OCI-LY1 (cell line): ENCODE measurements around the gene SLC22A23.
"Not testable (repeated sequence)": the region's sequence is repeated elsewhere in the genome, so short reads cannot be mapped to it uniquely, and the experiment has no call there.

Source experiments
- H2AFZ ChIP-seq: fragments of 200-600 bp; sonication (generic), shearing (Covaris generic); 2 replicates; pipeline ENCODE4 v1.6.0; 2014; ENCODE audit warnings: antibody characterized with exemption, mild to moderate bottlenecking, low read length
- H3F3A ChIP-seq: fragments of 200-600 bp; sonication (generic), shearing (Covaris generic); 2 replicates; pipeline ENCODE4 v1.6.0; 2014; ENCODE audit warnings: mild to moderate bottlenecking, antibody characterized with exemption, low read length, moderate library complexity; ENCODE audit not compliant: insufficient read depth
- H3K27ac ChIP-seq: fragments of 200-600 bp; sonication (generic); 2 replicates; pipeline ENCODE4 v1.5.1; 2014; ENCODE audit warnings: low read length, mixed run types, mild to moderate bottlenecking, low read depth; ENCODE audit not compliant: poor library complexity, severe bottlenecking
- H3K27me3 ChIP-seq: fragments of 200-600 bp; sonication (generic); 2 replicates; pipeline ENCODE4 v1.6.0; 2014; ENCODE audit warnings: antibody characterized with exemption, mild to moderate bottlenecking, low read length, moderate library complexity; ENCODE audit not compliant: insufficient read depth
- H3K36me3 ChIP-seq: fragments of 200-600 bp; sonication (generic); 2 replicates; pipeline ENCODE4 v1.6.1; 2014; ENCODE audit warnings: mild to moderate bottlenecking, antibody characterized with exemption, low read length, moderate library complexity, mixed read lengths; ENCODE audit not compliant: insufficient read depth
- H3K4me1 ChIP-seq: fragments of 200-600 bp; sonication (generic); 2 replicates; pipeline ENCODE4 v1.5.1; 2014; ENCODE audit warnings: mild to moderate bottlenecking, low read length, moderate library complexity; ENCODE audit not compliant: insufficient read depth, severe bottlenecking
- H3K4me2 ChIP-seq: fragments of 200-600 bp; sonication (generic), shearing (Covaris generic); 2 replicates; pipeline ENCODE4 v1.6.1; 2014; ENCODE audit warnings: low read length
- H3K4me3 ChIP-seq: fragments of 200-600 bp; sonication (generic); 2 replicates; pipeline ENCODE4 v1.5.1; 2014; ENCODE audit warnings: low read length, low read depth, mild to moderate bottlenecking, mixed read lengths; ENCODE audit not compliant: poor library complexity, severe bottlenecking
- H3K79me2 ChIP-seq: fragments of 200-600 bp; shearing (Covaris generic); 2 replicates; pipeline ENCODE4 v1.6.1; 2016; ENCODE audit warnings: mixed run types, low read length, mixed read lengths; ENCODE audit not compliant: insufficient read depth
- H3K9ac ChIP-seq: fragments of 200-600 bp; sonication (generic), shearing (Covaris generic); 2 replicates; pipeline ENCODE4 v1.6.1; 2014; ENCODE audit warnings: mild to moderate bottlenecking, low read length, mixed read lengths
- H3K9me2 ChIP-seq: fragments of 200-600 bp; sonication (generic), shearing (Covaris generic); 2 replicates; pipeline ENCODE4 v1.6.1; 2014; ENCODE audit warnings: low read depth, mild to moderate bottlenecking, low read length, mixed read lengths
- H3K9me3 ChIP-seq: fragments of 200-600 bp; shearing (Covaris generic); 2 replicates; pipeline ENCODE4 v1.6.1; 2014; ENCODE audit warnings: low read length, mixed read lengths
- H4K20me1 ChIP-seq: fragments of 200-600 bp; sonication (generic), shearing (Covaris generic); 2 replicates; pipeline ENCODE4 v1.6.0; 2016; ENCODE audit warnings: mild to moderate bottlenecking, low read length; ENCODE audit not compliant: insufficient read depth
- EZH2 ChIP-seq: fragments of 200-600 bp; sonication (generic), shearing (Covaris generic); IDR thresholded peaks from 2 replicates; pipeline ENCODE4 v1.8.0; 2017; ENCODE audit warnings: borderline replicate concordance, mixed run types, mild to moderate bottlenecking, antibody characterized with exemption, low read length, moderate library complexity, mixed read lengths
- TF ChIP-seq, protein P1 (sequence below): fragments of 200-600 bp; sonication (generic), shearing (Covaris generic); IDR thresholded peaks from 2 replicates; pipeline ENCODE4 v1.5.1; 2017; ENCODE audit warnings: mild to moderate bottlenecking, antibody characterized with exemption, low read length, moderate library complexity, mixed read lengths

Gene SLC22A23

GRCh38 chr6:3245216-3245615 is 211.6 kb downstream of the SLC22A23 start:
- Histone ChIP-seq H3K36me3 (no peaks in the 10 kb centered on the region), H3K27ac (no peak overlapping the region), H3K4me3 (no peak overlapping the region), H3K9me3 (no peaks in the 10 kb centered on the region), H3K4me1 (no peaks in the 10 kb centered on the region), H3K9ac (no peak overlapping the region), H4K20me1 (no peaks in the 10 kb centered on the region), H2AFZ (no peak overlapping the region), H3F3A (no peaks in the 10 kb centered on the region), H3K9me2 (no peaks in the 10 kb centered on the region), H3K4me2 (no peak overlapping the region), H3K79me2 (no peaks in the 10 kb centered on the region), H3K27me3 (peaks cover 15% of the 10 kb centered on the region)
- TF ChIP-seq, protein P1, sequence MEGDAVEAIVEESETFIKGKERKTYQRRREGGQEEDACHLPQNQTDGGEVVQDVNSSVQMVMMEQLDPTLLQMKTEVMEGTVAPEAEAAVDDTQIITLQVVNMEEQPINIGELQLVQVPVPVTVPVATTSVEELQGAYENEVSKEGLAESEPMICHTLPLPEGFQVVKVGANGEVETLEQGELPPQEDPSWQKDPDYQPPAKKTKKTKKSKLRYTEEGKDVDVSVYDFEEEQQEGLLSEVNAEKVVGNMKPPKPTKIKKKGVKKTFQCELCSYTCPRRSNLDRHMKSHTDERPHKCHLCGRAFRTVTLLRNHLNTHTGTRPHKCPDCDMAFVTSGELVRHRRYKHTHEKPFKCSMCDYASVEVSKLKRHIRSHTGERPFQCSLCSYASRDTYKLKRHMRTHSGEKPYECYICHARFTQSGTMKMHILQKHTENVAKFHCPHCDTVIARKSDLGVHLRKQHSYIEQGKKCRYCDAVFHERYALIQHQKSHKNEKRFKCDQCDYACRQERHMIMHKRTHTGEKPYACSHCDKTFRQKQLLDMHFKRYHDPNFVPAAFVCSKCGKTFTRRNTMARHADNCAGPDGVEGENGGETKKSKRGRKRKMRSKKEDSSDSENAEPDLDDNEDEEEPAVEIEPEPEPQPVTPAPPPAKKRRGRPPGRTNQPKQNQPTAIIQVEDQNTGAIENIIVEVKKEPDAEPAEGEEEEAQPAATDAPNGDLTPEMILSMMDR, result no peak
- TF ChIP-seq EZH2, result no peak

DNA sequence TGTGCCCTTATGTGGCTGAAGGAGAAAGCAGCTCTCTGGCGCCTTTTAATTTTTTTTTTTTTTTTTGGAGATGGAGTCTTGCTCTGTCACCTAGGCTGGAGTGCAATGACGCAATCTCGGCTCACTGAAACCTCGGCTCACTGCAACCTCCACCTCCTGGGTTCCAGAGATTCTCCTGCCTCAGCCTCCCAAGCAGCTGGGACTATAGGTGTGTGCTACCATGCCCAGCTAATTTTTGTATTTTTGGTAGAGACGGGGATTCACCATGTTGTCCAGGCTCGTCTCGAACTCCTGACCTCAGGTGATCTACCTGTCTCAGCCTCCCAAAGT is 212.1 kb downstream of the SLC22A23 start:
- not testable (repeated sequence) for H3K4me2 ChIP-seq, H3K27ac ChIP-seq

DNA sequence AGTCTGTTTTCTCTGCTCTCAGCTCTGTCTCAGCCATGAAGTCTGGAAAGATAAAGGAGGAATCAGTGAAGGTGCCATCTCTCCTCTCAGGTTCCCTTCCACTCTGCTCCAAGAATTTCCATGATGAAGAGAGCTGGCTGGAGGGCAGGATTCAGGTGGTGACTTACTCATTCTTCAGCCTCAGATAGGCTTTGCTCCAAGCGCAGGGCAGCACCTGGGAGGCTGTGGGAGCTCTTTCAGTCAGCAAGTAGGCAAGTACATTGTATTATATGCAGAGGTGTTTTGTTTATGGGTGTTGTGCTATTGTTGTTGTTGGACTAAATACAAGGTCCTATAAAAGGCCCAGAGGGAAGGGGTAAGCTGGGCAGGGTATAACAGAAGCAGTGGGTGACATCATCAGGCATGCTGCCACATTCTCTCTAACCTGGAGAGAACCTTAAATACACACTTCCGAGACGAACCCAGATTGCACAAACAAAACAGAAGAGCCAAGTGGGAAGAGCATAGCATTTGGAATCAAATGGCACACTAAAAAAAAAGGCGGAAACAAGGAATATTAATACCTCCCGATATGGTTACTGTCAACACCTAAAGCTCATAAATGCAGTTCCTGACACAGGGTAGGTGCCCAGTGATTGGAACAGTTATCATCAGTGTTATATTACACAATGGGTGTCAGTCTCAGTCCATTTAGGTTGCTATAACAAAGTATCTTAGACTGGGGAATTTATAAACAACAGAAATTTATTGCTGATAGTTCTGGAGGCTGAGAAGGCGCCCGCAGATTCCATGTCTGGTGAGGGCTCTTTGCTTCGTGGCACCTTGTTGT is 212.6 kb downstream of the SLC22A23 start:
- Histone ChIP-seq H3K9me3 (no peaks in the 10 kb centered on the region), H3K4me3 (no peak overlapping the region), H3K9me2 (no peaks in the 10 kb centered on the region), H3K79me2 (no peaks in the 10 kb centered on the region), H3K4me1 (no peaks in the 10 kb centered on the region), H4K20me1 (no peaks in the 10 kb centered on the region), H3K27me3 (peaks cover 15% of the 10 kb centered on the region), H3K27ac (no peak overlapping the region), H2AFZ (no peak overlapping the region), H3K36me3 (no peaks in the 10 kb centered on the region), H3F3A (no peaks in the 10 kb centered on the region), H3K9ac (no peak overlapping the region), H3K4me2 (no peak overlapping the region)
- TF ChIP-seq, protein P1, result no peak
- TF ChIP-seq EZH2, result no peak

More for the DNA sequence above, 212.1 kb downstream of the SLC22A23 start:
- H3F3A ChIP-seq, H4K20me1 ChIP-seq, H3K4me1 ChIP-seq, H3K36me3 ChIP-seq, H3K4me3 ChIP-seq, H2AFZ ChIP-seq, H3K79me2 ChIP-seq, H3K9me3 ChIP-seq, H3K9me2 ChIP-seq, H3K9ac ChIP-seq: not testable (repeated sequence)
- peaks cover 15% of the 10 kb centered on the region for H3K27me3 ChIP-seq

GRCh38 chr6:3242768-3243167 is 214.1 kb downstream of the SLC22A23 start:
- no peak overlapping the region for H2AFZ ChIP-seq
- no peak overlapping the region for H3K9ac ChIP-seq
- no peaks in the 10 kb centered on the region for H3K79me2 ChIP-seq
- H3K27me3 ChIP-seq, result peaks cover 9% of the 10 kb centered on the region
- H3K9me2 ChIP-seq, result no peaks in the 10 kb centered on the region
- no peak overlapping the region for H3K27ac ChIP-seq
- TF ChIP-seq EZH2, result no peak
- TF ChIP-seq, protein P1, result no peak
- no peaks in the 10 kb centered on the region for H4K20me1 ChIP-seq
- H3K4me3 ChIP-seq, result no peak overlapping the region
- H3K4me1 ChIP-seq, result no peaks in the 10 kb centered on the region
- no peak overlapping the region for H3K4me2 ChIP-seq
- H3K36me3 ChIP-seq, result no peaks in the 10 kb centered on the region
- H3F3A ChIP-seq, result no peaks in the 10 kb centered on the region
- no peaks in the 10 kb centered on the region for H3K9me3 ChIP-seq

DNA sequence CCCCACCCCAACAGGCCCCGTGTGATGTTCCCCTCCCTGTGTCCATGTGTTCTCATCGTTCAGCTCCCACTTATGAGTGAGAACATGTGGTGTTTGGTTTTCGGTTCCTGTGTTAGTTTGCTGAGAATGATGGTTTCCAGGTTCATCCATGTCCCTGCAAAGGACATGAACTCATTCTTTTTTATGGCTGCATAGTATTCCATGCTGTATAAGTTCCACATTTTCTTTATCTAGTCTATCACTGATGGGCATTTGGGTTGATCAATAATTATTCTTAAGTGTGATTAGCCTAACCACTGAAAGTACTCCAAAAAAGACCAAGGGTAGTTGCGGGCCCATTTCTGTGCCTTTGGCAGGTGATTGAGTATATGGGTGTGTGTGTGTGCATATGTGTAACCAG is 215.1 kb downstream of the SLC22A23 start:
- H3K79me2 ChIP-seq, H3K27me3 ChIP-seq, H3K9ac ChIP-seq, H3K27ac ChIP-seq, H3K4me3 ChIP-seq, H4K20me1 ChIP-seq, H3K4me1 ChIP-seq, H3K9me2 ChIP-seq, H3F3A ChIP-seq, H3K4me2 ChIP-seq, H3K9me3 ChIP-seq, H2AFZ ChIP-seq, H3K36me3 ChIP-seq: not testable (repeated sequence)
